Stimulated activated CD8-positive, alpha-beta memory T cell treated with anti-CD3 and anti-CD28 coated beads, Interleukin-7, amount 100 ng/mL, for 48 hours (primary cell): ENCODE measurements around the gene ARHGEF25.
"Not testable (repeated sequence)": the region's sequence is repeated elsewhere in the genome, so short reads cannot be mapped to it uniquely, and the experiment has no call there.

Experiments used
- DNase-seq, 2 donors: peaks; one replicate each; pipeline ENCODE4 v3.0.0-alpha.2; 2020; ENCODE audit warnings: low read depth in 1 of 2; ENCODE audit errors: extremely low read depth in 1 of 2

ARHGEF25 gene

DNA sequence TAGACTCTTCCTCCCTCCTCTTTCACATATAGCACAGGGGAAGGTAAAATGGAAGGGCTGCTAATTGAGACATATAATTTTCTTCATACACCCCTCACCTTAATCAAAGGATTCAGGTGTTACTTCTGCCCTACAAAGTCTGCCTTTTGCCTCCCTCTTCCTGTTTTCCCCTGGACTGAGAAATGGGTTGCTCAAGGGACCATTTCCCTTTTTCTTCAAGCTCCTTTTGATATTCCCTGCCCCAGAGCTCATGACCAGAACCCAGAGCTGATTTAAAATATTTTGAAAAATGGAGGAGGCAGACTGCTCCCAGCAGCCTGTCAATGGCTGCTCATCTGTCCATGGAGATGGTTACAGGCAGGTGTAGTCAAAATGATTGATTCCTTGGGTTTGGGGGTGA is 26.5 kb upstream of the ARHGEF25 start:
- DNase-seq = no peak

DNA sequence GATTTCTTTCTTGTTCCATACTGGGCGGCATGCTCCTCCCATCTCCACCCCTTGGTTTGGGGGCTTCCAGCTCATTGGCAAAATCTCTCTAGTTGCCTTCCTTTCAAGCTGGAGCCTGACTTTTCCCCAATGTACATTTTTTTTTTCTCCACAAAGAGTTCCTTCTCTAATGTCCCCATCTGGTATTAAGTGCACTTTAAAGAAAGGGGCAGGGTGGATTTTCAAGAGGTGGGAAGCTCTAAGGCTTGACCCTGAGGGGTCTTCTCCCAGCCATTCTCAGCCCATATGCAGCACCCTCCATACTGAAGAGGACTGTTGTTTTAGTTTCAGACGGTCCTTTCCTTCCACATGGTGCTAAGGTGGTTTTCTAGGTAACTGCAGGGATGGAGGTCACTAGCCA is 26.1 kb upstream of the ARHGEF25 start:
- no peak for DNase-seq

DNA sequence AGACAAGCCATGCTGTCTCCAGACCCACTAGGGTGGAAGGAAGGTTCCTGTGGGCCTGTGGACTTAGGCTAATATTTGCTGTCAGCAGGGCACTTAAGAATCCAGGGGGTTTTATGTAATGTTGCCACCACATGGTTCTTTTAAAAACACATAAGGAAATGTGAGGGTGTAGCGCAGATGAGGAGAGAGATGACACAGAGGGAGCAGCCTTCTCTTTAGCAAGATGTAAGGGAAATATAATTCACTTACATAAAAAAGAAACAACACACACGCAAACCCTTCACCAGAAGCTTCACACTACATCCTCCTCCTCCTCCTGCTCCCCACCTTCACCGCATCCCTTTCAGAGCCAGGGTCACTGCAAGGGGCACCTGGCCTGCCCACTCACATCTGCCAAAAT is 25.1 kb upstream of the ARHGEF25 start:
- DNase-seq = no peak

DNA sequence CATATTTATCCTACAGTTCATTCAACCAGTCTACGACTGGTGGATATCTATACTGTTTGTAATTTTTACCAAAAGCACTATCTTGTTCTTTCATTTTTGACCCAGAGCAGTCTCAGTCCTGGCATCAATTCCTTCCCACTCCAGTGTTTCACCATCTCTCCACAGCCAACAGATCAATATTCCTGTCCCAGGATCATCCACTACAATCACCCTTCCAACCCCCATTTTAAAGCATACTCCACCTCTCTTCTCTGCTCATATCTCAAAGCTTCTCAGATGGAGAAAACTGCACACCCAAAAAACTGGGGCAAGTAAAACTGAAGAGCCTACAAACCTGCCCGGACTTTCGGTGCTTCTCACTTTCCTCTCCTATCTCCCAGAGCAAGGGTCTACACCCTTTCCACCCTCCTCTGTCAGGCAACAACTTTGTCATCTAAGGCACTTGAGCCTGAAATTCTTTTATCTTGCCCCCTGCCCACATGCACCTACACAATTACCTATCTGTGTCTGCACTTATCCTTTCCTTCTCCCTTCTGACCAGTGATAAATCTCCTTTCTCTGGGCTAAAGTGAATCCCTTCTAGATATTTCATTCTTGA is 24.3 kb upstream of the ARHGEF25 start:
- DNase-seq = no peak

DNA sequence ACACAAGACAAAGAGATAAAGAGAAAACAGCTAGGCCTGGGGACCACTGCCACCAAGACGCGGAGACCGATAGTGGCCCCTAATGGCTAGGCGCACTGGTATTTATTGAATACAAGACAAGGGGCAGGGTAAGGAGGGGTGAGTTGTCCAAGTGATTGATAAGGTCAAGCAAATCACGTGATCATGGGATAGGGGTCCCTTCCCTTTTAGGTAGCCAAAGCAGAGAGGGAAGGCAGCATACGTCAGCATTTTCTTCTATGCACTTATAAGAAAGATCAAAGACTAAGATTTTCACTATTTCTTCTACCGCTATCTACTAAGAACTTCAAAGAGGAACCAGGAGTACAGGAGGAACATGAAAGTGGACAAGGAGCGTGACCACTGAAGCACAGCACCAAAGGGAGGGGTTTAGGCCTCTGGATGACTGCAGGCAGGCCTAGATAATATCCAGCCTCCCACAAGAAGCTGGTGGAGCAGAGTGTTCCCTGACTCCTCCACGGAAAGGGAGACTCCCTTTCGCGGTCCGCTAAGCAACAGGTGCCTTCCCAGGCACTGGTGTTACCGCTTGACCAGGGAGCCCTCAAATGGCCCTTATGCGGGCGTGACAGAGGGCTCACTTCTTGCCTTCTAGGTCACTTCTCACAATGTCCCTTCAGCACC is 22.2 kb upstream of the ARHGEF25 start:
- not testable (repeated sequence) for DNase-seq

DNA sequence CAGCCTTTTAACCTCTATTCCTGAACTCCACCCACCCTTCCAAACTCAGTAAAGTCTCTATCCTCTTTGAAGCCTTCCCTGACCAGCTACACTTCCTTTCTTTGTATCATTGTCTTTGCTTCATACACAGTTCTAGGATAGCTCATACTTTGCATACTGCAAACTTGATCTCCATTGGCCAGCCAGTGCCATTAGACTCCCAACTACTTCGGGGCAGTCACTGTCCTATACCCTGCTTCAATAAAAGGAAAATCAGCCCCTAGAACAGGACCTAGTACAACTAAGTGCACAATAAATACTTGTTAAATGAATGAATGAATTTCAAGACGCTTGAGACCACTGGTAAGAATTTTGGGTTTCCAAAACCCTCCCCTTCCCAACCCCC is 20.8 kb upstream of the ARHGEF25 start:
- no peak for DNase-seq

DNA sequence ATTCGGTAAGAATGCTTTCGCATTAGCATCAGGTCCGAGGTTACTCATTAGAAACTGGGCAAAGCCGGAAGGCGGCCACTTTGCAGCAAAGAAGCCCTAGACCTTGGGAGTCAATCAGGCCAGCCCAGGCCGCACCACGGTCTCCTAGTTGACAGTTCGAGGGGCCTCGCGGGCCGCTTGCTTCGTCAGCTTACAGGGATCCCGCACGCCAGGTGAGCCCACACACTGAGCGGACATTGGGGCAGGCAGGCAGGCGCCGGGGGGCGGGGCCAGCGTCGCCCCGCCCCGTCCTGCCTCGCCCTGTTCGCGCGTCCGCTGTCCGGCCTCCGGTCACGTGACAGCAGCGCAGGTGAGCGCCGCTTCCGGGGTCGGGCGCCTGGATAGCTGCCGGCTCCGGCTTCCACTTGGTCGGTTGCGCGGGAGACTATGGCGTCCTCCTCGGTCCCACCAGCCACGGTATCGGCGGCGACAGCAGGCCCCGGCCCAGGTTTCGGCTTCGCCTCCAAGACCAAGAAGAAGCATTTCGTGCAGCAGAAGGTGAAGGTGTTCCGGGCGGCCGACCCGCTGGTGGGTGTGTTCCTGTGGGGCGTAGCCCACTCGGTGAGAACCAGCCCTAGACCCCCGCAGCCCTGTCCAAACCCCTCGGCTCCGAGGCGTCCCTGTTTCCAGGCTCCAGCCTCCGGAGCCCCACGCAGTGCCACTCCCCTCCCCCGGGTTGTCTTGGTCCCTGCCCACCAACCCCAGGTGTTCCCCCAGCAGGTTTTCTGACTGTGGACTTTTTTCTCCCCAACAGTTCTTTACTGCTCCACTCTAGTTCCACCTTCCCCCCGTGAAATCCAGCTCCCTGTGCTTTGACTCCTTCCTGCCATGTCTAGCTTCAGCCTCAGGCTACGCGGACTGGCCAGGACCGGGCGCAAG is 20.1 kb upstream of the ARHGEF25 start, which contains the start of gene PIP4K2C:
TSS of gene PIP4K2C (plus strand) at position 329 of the 918 bp plus-strand sequence. CDS start at position 427, 98 bp downstream.
- DNase-seq = peak; percentile 71 to 73

DNA sequence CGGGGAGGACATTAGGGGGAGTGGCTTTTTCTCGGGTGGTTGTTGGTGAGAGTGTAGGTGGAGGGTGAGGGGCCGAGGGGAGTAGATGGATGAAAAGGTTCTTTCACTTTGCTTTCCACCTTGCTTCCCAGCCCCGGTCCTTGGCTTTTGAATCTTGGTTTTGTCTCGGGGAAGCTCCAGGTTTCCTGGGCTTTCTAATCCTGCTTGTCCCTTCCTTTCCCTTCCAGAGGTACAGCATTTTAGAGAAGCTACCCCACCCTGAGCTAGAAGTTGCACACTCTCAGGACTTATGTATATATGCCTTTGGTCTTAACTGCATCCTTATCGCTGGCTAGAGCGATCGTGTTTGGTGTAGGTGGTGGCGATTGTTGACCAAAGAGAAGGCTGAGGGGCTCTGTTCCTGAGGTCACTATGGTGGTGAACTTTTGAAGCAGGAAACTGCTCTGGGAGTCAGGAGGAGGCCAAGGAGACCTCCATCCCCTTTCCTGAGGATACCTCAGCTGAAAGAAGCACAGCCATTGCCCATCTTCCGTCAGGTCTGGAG is 19.4 kb upstream of the ARHGEF25 start:
- DNase-seq = no peak

DNA sequence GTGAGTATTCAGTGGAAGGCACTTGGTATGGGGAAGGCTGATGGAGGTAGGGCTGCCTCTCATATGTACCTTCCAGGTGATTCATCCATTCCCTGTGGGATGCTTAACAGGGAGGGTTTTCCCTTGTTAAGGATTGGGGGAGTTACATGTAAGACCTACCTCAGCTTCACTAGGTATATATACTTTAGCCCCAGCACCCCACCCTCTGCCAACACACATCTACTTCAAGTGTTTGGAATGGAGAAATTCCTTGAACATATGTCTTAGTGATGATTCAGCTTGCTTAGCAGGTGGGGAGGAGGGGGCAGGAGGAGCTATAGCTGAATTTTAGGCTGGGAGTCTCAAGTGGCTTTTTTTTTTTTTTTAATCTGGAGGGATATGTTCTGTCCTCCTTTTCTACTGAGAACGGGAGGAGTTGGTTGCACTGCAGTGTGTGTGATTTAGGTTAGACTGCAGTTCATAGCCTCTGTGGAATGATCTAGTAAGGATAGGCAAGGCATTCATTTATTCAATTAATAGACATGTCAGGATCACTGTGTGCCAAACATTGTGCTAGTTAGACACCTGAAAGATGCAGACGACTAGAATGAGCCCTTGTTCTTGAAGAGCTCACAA is 18.6 kb upstream of the ARHGEF25 start:
- DNase-seq = no peak

DNA sequence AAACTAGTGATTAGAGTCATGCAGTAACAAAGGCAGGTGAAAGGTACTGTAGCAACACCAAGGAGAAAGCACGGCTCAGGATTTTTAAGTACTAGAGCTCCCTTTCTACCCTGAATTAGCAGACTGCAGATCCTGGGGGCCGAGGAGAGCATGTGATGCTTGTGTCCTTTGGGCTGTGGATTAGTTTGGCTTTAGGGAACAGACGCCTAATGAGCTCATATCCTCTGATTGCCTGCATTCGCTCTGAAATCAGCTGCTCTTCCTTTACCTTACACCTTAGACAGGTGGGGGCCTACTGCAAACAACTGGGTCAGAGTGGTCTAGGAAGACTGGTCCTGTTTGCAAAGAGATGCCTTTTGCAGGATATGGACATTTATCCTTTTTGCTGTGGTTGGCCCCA is 18.0 kb upstream of the ARHGEF25 start:
- DNase-seq = no peak

DNA sequence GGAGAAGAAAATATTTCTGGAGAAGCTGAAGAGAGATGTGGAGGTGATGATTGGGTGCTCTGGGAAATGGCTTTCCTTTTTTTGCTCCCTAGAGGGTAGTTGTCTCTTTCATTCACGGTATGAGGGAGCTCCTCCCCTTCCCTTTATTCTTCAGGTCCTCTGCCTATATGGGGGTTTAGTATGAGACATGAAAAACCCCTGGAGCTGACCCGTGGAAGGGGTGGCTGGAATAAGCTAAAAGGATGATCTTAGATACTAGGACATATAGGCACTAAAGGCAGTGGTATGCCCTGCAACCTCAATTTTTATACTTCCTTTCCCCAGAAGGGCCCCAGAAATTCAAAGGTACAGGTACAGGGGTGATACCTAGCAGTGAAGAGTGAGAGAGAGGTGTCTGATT is 10.8 kb upstream of the ARHGEF25 start:
- no peak for DNase-seq

DNA sequence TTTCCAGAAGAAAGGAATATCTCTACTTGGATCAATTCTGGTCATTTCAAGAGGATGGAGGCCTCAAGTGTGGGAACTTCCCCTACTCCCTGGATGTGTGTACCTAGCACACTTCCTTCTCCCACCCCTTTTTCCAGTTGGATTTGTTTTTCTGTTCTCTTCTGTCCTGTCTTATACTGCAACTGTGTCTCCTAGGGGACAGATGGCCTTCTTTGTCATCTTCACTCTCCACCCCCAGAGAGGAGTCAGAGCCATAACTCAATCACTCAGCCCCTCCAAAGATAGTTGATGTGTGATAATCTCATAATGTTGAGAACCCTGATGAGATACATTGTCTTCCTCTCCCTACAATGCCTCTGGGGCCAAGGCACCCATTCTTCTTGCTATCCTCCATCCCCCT is 8.7 kb upstream of the ARHGEF25 start:
- DNase-seq = no peak

DNA sequence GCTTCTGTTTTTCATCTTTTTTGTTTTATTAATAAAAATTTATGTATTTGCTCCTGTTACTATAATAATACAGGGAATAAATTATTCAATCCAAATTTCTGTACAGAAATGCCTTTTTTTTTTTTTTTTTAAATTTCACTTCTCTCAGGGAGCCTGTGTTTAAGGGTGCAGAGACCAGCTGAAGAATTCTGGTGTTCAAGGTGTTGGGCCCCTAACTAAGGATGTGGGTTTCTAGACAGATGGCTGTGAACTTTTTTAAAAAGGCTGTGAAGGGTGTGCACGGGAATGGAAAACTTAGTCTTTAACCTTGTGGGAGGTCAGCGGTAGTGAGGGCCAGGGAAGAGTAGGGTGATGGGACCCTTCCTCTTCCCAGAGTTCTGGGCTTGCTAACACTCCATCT is 7.9 kb upstream of the ARHGEF25 start:
- no peak for DNase-seq

DNA sequence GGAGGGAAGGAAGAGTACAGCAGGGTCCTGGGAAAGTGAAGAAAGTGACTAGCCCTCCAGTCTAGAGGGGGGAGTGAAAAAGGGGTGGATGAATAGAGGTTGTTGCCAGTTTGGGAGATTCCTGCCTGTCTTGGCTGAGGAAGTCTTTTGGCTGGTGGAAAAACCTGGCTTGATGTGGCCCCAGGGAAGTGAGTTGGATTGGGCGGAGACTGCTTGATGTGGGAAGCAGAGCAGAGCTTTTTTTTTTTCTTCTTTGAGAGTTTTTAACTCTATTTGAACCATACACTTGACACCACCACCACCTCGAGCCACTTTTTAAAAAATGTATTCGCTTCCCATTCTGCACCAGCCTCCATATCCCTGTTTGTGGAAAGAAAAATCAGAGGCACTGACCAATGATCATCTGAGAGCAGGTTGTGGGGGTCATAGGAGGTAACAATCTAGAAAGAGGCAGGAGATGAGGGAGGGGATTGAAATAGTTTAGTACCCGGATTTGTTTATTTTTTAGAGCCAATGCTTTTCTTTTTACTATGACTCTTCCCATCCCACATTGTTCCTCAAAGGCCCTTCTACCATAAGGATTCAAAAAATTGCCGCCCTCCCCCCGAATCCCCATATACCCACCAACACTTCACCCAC is 7.3 kb upstream of the ARHGEF25 start:
- DNase-seq = no peak

DNA sequence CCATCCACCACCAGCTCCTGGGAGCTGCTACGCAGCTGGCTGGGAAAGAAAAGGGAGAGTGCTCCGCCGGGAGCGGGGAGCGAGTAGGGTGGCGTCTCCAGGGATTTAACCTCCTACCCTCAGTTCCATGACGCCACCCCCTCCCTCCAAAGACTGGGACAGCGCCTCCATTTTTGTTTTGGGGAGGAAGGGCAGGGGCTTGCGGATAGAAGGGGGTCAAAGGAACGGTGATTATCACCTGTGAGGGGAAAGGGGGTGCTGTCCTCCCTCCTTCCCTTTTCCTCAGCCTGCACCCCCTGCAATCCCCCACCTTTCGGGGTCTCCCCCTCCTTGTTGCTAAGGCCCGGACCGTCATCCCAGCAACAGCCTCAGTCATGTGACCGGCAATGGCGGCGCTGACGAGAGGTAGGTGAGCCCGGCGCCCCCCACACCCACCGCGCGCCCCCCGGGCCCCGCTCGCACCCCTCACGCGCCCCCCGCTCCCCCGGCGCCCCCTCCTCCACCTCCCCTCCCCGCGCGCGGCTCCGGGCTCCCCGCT is 6.7 kb upstream of the ARHGEF25 start, which contains the start of gene DTX3:
TSS of gene DTX3 (plus strand) at position 371 of the 538 bp plus-strand sequence. CDS start 1,694 bp downstream, outside the sequence.
- no peak for DNase-seq

DNA sequence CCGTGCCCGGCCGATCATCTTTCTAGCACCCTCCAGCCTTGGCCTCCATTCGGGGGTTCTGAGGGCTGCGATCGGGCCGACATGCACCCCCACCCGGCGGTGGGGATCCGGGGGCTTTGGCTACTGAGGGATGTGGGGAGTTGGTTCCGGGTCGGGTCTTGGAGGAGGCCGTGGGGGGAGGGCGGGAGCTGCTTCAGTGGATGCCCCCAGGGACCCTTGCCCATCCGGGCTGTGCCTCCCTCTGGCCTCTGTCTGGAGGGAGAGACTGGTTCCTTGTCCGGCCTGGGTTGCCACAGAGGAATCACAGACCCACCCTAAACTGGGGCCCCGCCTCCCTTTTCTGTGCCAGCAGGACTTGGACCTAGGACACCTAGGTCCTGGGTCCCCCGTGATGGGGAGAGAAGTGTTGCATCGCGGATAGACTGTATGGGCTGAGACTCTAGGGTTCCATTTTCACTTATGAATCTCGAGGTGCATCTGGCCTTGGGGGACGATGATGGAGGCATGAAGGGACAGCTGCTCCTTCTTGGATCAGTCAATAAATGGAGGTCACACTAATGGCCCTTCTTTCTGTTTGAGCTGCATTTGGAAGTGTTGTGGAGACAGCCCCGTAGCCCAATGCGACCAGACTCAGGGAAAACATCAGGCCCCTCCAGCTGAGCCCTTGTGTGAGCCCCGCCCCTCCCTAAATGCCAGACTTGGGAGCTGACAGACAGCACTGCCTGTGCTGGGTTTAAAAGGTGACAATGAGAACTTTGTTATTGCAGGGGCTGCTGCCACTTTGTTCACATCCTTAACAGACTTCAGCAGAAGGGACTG is 6.0 kb upstream of the ARHGEF25 start:
- no peak for DNase-seq

DNA sequence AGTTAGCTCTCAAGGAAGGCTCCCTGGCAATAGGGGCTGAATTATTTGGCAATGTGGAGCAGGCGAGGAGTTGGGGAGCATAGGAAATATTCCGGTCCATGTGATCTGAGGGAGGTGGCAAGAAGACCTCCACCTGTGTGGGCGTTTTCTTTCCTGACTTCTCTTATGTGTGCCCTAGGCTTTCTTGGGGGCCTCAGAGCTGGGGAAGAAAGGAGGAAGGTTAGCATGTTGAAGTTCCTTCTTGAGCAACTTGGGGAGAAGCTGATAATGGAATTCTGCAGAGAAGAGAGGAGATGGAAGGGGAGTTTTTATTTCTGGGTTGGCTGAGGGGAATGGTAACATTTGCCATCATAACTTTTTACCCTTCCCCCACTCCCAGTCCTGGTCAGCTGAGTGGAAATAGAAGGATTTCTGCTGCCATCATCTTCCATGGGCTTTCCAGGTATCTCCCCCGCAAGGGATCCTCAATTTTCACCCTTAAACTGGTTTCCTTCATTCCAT is 5.4 kb upstream of the ARHGEF25 start:
- no peak for DNase-seq

DNA sequence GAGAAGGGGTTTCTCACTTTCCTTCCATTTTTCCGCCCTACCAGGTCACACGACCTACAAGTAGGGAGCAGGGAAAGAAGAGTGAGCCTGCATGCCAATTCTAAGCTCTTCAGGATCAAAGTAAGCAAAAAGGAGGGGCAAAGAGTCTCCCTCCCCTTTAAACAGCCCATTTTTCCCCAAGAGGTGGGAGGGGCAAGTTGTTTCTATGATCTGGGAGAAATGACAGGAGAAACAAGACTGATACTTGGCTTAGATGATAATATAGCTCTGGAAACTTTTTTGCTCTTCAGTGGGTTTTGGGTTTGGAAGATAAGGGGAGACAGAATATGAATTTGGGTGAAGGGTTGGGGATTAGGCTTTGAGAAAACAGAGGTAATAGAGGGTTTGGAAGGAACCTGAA is 4.8 kb upstream of the ARHGEF25 start:
- no peak for DNase-seq

DNA sequence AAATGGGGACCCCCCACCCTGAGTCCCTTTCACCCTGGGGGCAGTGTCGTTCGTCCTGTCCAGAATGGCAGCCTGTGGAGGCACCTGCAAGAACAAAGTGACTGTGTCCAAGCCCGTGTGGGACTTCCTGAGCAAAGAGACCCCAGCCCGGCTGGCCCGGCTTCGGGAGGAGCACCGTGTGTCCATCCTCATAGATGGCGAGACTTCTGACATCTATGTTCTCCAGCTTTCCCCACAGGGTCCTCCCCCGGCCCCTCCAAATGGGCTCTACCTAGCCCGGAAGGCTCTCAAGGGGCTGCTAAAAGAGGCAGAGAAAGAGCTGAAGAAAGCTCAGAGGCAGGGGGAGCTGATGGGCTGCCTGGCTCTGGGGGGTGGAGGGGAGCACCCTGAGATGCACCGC is 4.4 kb upstream of the ARHGEF25 start:
- DNase-seq = no peak
